GM23248 (cell line): Measurements from ENCODE around the gene MMP17. TPM values are rescaled to one million over a fixed set of nuclear protein-coding genes. Genes with fewer than 3 reads are reported as not detected.

Experiments
- DNase-seq: peaks from one replicate; pipeline ENCODE4 v3.0.0-alpha.2; 2015
- H2AFZ ChIP-seq: fragments of 200-600 bp; sonication (generic); 2 replicates; pipeline ENCODE4 v1.6.1; 2016; ENCODE audit warnings: antibody characterized with exemption
- H3F3A ChIP-seq: fragments of 200-600 bp; sonication (generic); 2 replicates; pipeline ENCODE4 v1.6.1; 2016; ENCODE audit warnings: mild to moderate bottlenecking, antibody characterized with exemption, mixed run types; ENCODE audit not compliant: insufficient read depth
- H3K27ac ChIP-seq: fragments of 200-600 bp; sonication (generic); 2 replicates; pipeline ENCODE4 v1.5.1; 2016; ENCODE audit warnings: mild to moderate bottlenecking
- H3K27me3 ChIP-seq: fragments of 200-600 bp; sonication (generic); replicated peaks from 2 replicates; pipeline ENCODE4 v1.6.1; 2016; ENCODE audit warnings: mild to moderate bottlenecking; ENCODE audit not compliant: insufficient read depth
- H3K36me3 ChIP-seq: fragments of 200-600 bp; sonication (generic); 2 replicates; pipeline ENCODE4 v1.6.1; 2016; ENCODE audit warnings: low read depth, mild to moderate bottlenecking
- H3K4me1 ChIP-seq: fragments of 200-600 bp; sonication (generic); 2 replicates; pipeline ENCODE4 v1.6.1; 2016; ENCODE audit warnings: mild to moderate bottlenecking; ENCODE audit not compliant: insufficient read depth
- H3K4me2 ChIP-seq: fragments of 200-600 bp; sonication (generic); one replicate; pipeline ENCODE4 v1.6.1; 2016; ENCODE audit warnings: mild to moderate bottlenecking; ENCODE audit not compliant: unreplicated experiment
- H3K4me3 ChIP-seq: fragments of 200-600 bp; sonication (generic); 2 replicates; pipeline ENCODE4 v1.5.1; 2016; ENCODE audit warnings: mild to moderate bottlenecking
- H3K79me2 ChIP-seq: fragments of 200-600 bp; sonication (generic); 2 replicates; pipeline ENCODE4 v1.6.1; 2016; ENCODE audit warnings: mild to moderate bottlenecking; ENCODE audit not compliant: insufficient read depth
- H3K9ac ChIP-seq: fragments of 200-600 bp; sonication (generic); 2 replicates; pipeline ENCODE4 v1.6.1; 2016; ENCODE audit warnings: mild to moderate bottlenecking
- H3K9me2 ChIP-seq: fragments of 200-600 bp; sonication (generic); 2 replicates; pipeline ENCODE4 v1.6.1; 2016; ENCODE audit warnings: mixed run types, mild to moderate bottlenecking, moderate library complexity; ENCODE audit not compliant: insufficient read depth
- H3K9me3 ChIP-seq: fragments of 200-600 bp; sonication (generic); one replicate; pipeline ENCODE4 v1.6.1; 2017; ENCODE audit warnings: low read depth
- H4K20me1 ChIP-seq: fragments of 200-600 bp; sonication (generic); 2 replicates; pipeline ENCODE4 v1.6.0; 2016; ENCODE audit not compliant: insufficient read depth
- EZH2 ChIP-seq: fragments of 200-600 bp; sonication (generic); IDR thresholded peaks from 2 replicates; pipeline ENCODE4 v1.6.1; 2018; ENCODE audit warnings: antibody characterized with exemption, mild to moderate bottlenecking; ENCODE audit not compliant: insufficient read depth, poor library complexity, severe bottlenecking
- EZH2phosphoT487 ChIP-seq: fragments of 200-600 bp; sonication (generic); IDR thresholded peaks from 2 replicates; pipeline ENCODE4 v1.6.1; 2018; ENCODE audit warnings: antibody characterized with exemption, moderate library complexity, mild to moderate bottlenecking, low read depth; ENCODE audit not compliant: insufficient read depth
- WGBS, 2 experiments: methylation state at CpG; one replicate each; pipeline ENCODE4 v1.1.6; 2015 to 2017; ENCODE audit warnings: low lambda C conversion rate in 2 of 2, low coverage in 1 of 2; ENCODE audit errors: missing lambda C conversion rate in 2 of 2; 5-methylcytosine and 5-hydroxymethylcytosine counted together
- in situ Hi-C: fragments of 300-500 bp; cut with MboI; formaldehyde crosslinking; loops from 2 replicates; pipeline ENCODE4 v1.15.0; 2020
- polyA plus RNA-seq: library from polyadenylated mRNA; unstranded; fragments of >200 nt; fragmentation: Nextera tagmentation; extraction: Ambion mirVana; gene quantifications from 2 replicates; pipeline ENCODE4 v1.2.1, GENCODE V29; 2016
- total RNA-seq: library from RNA; depleted of rRNA; stranded (reverse); fragments of >200 nt; shearing (Covaris generic); gene quantifications from 2 replicates; pipeline ENCODE4 v1.2.3, GENCODE V29; 2014

Gene MMP17
- total and polyA plus RNA-seq, 2 experiments from 2014 or later: 10.1 to 52.1 TPM

DNA sequence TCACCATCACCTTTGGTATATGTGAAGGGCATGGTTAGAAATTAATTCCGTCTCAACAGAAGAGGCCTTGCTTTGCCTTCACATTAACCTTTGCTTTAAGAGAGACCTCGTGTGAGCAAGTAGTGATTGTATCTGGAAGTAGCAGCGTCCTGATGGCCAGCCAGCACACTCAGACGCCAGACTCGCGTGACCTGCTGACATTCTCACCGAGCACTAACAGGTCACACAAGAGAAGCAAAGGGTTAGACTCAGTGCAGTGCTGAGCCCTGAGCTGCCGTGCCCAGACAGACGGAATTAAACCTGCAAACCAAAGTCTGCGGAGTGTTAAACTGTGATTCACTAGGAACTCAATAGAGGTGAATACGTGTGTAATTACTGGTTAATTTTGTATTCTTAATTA lies 40.1 kb upstream of the MMP17 start:
- WGBS, 2 experiments: 92% methylated on average over 11 of the region's 11 CpGs
- no peak overlapping the region for H3K4me2 ChIP-seq
- no peaks in the 10 kb centered on the region for H3K9me3 ChIP-seq
- H3K27ac ChIP-seq: no peak overlapping the region
- H3K9me2 ChIP-seq: no peaks in the 10 kb centered on the region
- peaks cover 31% of the 10 kb centered on the region for H3K4me1 ChIP-seq
- no peak overlapping the region for H2AFZ ChIP-seq
- in situ Hi-C loops: no loop called here
- no peaks in the 10 kb centered on the region for H3K27me3 ChIP-seq
- H3K9ac ChIP-seq: no peak overlapping the region
- peaks cover 19% of the 10 kb centered on the region for H3K36me3 ChIP-seq
- TF ChIP-seq EZH2phosphoT487 (no peak), EZH2 (no peak)
- peaks cover 32% of the 10 kb centered on the region for H3F3A ChIP-seq
- peaks cover 8% of the 10 kb centered on the region; the same call in 1 of the 2 replicates for H3K79me2 ChIP-seq
- no peak overlapping the region for H3K4me3 ChIP-seq
- no peaks in the 10 kb centered on the region for H4K20me1 ChIP-seq
- DNase-seq: no peak

DNA sequence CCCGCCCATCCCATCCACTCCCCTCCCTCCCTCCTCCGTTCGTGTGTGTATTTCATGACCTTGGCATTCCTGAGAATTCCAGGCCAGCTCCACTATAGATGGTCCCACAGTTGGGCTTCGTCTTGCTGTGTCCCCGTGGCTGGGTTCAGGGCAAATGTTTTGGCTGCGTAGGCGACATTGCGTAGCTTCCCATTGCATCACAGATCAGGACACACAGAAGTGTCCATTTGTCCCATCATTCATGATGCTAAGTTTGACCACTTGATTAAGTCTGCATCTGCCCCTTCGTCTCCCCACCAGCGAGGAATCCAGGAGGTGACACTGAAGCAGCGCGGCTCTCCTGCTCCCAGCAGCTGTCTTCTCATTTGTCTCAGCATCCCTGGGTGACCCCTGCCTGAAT lies 38.6 kb upstream of the MMP17 start:
- Histone ChIP-seq H3K4me1 (peaks cover 28% of the 10 kb centered on the region), H3K9me3 (no peaks in the 10 kb centered on the region), H3K4me3 (no peak overlapping the region), H3K36me3 (peaks cover 19% of the 10 kb centered on the region), H2AFZ (no peak overlapping the region), H3K27ac (no peak overlapping the region), H4K20me1 (no peaks in the 10 kb centered on the region), H3K9ac (no peak overlapping the region), H3F3A (peaks cover 25% of the 10 kb centered on the region), H3K4me2 (no peak overlapping the region), H3K27me3 (no peaks in the 10 kb centered on the region), H3K9me2 (no peaks in the 10 kb centered on the region), H3K79me2 (peaks cover 8% of the 10 kb centered on the region; the same call in 1 of the 2 replicates)
- TF ChIP-seq EZH2phosphoT487: no peak
- in situ Hi-C loops: no loop called here
- no peak for DNase-seq
- 96 to 99% methylated on average over 11 to 12 of the region's 12 CpGs for WGBS, 2 experiments

DNA sequence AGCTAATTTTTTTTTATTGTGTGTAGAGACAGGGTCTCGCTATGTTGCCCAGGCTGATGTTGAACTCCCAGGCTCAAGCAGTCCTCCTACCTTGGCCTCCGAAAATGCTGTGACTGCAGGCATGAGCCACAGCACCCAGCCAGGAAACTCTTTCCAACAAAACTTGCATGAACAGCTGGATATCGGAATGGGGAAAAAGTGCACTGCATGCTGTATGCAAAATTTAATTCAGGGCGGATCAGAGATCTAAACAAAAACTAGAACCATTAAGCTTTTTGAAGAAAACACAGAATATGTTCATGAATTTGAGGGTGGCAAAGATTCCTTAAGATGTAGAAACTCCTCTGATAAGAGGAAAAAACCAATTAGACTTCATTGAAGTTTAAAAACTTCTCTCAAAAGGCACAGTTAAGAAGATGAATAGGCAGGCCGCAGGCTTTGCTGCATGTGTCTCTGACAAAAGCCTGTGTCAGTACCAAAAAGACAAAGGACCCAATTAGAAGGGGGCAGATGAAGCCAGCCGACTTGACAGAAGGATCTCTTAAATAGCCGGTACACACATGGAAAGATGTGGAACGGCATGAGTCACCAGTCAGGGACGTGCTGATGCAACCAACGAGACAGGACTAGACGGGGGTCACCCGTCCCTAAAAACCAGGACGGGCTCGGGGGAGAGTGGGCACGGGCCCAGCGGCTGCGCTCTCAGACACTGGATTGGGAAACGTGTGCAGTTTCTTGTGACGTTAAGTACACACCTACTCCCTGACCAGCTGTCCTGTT lies 34.8 kb upstream of the MMP17 start:
- TF ChIP-seq EZH2phosphoT487: no peak
- TF ChIP-seq EZH2: no peak
- Histone ChIP-seq H2AFZ (no peak overlapping the region), H3K27ac (peak overlapping the region; percentile 61), H4K20me1 (no peaks in the 10 kb centered on the region), H3K4me1 (peaks cover 13% of the 10 kb centered on the region), H3K27me3 (no peaks in the 10 kb centered on the region), H3K9me3 (no peaks in the 10 kb centered on the region), H3K79me2 (peaks cover 8% of the 10 kb centered on the region; the same call in 1 of the 2 replicates), H3F3A (peaks cover 12% of the 10 kb centered on the region; the same call in 1 of the 2 replicates), H3K4me3 (no peak overlapping the region), H3K9me2 (no peaks in the 10 kb centered on the region), H3K36me3 (peaks cover 19% of the 10 kb centered on the region), H3K4me2 (peak overlapping the region; percentile 3), H3K9ac (peak overlapping the region; percentile 37)
- 22 to 27% methylated on average over 19 of the region's 19 CpGs for WGBS, 2 experiments
- in situ Hi-C loops: no loop called here
- DNase-seq: peak; percentile 86

DNA sequence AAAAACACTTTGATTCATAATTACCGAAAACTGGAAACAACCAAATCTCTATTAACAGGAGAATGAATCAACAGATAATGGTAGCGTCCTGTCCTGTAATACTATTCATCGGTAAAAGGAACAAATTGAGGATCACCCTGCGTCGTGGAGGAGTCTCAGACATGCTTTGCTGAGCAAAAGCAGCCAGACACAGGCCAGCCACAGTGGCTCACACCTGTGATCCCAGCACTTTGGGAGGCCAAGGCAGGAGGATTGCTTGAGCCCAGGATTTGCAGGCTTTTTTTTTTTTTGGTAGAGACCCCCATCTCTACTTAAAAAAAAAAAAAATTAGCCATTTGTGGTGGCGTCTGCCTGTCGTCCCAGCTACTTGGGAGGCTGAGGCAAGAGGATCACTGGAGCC lies 34.1 kb upstream of the MMP17 start:
- H3K9me3 ChIP-seq: no peaks in the 10 kb centered on the region
- no peak overlapping the region for H2AFZ ChIP-seq
- H3F3A ChIP-seq: peaks cover 12% of the 10 kb centered on the region; the same call in 1 of the 2 replicates
- H3K36me3 ChIP-seq: peaks cover 19% of the 10 kb centered on the region
- H3K4me3 ChIP-seq: no peak overlapping the region
- DNase-seq: no peak
- H3K9me2 ChIP-seq: no peaks in the 10 kb centered on the region
- H3K4me2 ChIP-seq: no peak overlapping the region
- no peak for TF ChIP-seq EZH2phosphoT487
- no peak for TF ChIP-seq EZH2
- H3K27me3 ChIP-seq: no peaks in the 10 kb centered on the region
- H3K27ac ChIP-seq: peak overlapping the region; percentile 61
- H3K4me1 ChIP-seq: peaks cover 13% of the 10 kb centered on the region
- H3K79me2 ChIP-seq: peaks cover 8% of the 10 kb centered on the region; the same call in 1 of the 2 replicates
- in situ Hi-C loops: no loop called here
- peak overlapping the region; percentile 37; the same call in 1 of the 2 replicates for H3K9ac ChIP-seq
- 86 to 94% methylated on average over 7 of the region's 7 CpGs for WGBS, 2 experiments
- no peaks in the 10 kb centered on the region for H4K20me1 ChIP-seq
